Vagina (tissue), 2 donors: ENCODE results near the gene CD40LG.

ENCODE experiments used
- POLR2A ChIP-seq, 2 donors: fragments of 450-650 bp; IDR thresholded peaks; one replicate each; pipeline ENCODE4 v1.6.1; 2017; ENCODE audit warnings: antibody characterized with exemption in 2 of 2, mild to moderate bottlenecking in 2 of 2, moderate library complexity in 2 of 2
- POLR2AphosphoS5 ChIP-seq, 2 donors: sonication (generic); formaldehyde crosslinking; IDR thresholded peaks; one replicate each; pipeline ENCODE4 v1.9.0; 2017; ENCODE audit warnings: antibody characterized with exemption in 2 of 2, mild to moderate bottlenecking in 2 of 2, low read depth in 1 of 2; ENCODE audit not compliant: insufficient read depth in 1 of 2
- TF ChIP-seq, protein P1 (sequence below), 3 experiments: fragments of 450-650 bp in 2 of 3; fragments of 200-600 bp in 1 of 3; sonication (generic) in 1 of 3; IDR thresholded peaks; one replicate each; pipeline ENCODE4 v1.5.1; 2017 to 2019; ENCODE audit warnings: antibody characterized with exemption in 3 of 3, mild to moderate bottlenecking in 2 of 3, moderate library complexity in 2 of 3

DNA sequence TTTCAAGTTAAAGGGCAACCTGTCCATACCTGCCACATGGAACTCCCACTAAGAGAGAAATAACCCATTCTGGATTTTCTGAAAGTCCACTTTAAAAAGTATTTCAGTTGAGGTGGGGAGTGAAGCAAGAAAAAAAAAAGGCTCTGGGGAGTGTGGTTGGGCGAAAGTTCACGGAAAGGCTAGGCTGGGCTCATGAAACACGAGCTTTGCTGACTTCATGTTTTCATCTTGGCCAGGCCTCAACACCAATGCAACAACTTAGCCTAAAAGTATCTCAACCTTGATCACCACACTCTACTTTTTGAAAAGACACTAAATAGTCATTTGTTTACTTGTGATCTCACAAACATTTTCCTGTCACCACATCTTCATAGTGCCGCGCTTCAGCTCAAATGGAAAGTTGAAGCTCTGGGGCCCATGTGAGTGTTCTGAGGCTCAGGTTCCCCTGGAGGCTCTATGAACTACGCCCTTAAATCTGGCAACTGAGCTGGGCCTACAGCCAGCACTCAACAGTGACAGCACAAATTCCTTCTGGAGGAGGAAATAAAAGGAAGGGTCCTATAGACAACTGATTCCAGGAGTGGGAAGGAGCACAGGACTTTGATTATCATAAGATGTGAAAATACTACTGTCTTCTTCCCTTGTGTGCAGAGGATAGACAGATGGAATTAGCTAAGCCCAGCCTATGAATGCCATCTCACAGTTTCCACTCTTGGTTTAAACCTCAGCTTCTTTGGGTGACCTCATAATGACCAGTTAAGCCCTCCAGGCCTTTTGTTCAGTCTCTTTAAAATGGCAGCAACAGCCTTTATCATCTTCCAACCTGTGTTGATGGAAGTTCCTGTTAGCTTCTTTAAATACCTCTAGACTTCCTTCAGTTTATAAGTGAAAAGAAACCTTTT, 5.1 kb downstream of the CD40LG start:
- TF ChIP-seq, protein P1, sequence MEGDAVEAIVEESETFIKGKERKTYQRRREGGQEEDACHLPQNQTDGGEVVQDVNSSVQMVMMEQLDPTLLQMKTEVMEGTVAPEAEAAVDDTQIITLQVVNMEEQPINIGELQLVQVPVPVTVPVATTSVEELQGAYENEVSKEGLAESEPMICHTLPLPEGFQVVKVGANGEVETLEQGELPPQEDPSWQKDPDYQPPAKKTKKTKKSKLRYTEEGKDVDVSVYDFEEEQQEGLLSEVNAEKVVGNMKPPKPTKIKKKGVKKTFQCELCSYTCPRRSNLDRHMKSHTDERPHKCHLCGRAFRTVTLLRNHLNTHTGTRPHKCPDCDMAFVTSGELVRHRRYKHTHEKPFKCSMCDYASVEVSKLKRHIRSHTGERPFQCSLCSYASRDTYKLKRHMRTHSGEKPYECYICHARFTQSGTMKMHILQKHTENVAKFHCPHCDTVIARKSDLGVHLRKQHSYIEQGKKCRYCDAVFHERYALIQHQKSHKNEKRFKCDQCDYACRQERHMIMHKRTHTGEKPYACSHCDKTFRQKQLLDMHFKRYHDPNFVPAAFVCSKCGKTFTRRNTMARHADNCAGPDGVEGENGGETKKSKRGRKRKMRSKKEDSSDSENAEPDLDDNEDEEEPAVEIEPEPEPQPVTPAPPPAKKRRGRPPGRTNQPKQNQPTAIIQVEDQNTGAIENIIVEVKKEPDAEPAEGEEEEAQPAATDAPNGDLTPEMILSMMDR (IDR thresholded peaks at IDR 0.05): no peak
- TF ChIP-seq POLR2A (IDR thresholded peaks at IDR 0.05) (no peak), POLR2AphosphoS5 (IDR thresholded peaks at IDR 0.05; ENCODE audit: insufficient read depth in 1 of 2, low read depth in 1 of 2) (no peak)
